GM18858 (cell line): ENCODE results near the gene NAT9.

ENCODE experiments used
- ATAC-seq: cut with Tn5 transposase; IDR thresholded peaks from one replicate; pipeline ENCODE4 v1.9.1; 2021; ENCODE audit not compliant: unreplicated experiment

NAT9 gene

GRCh38 chr17:74731347-74731605 is 44.9 kb downstream of the NAT9 start:
- ATAC-seq = no peak

GRCh38 chr17:74730491-74731346 is 45.4 kb downstream of the NAT9 start:
- ATAC-seq = no peak

GRCh38 chr17:74729866-74730265 is 46.3 kb downstream of the NAT9 start:
- ATAC-seq = no peak

GRCh38 chr17:74729368-74729767 is 46.8 kb downstream of the NAT9 start:
- no peak for ATAC-seq

GRCh38 chr17:74728702-74729075 is 47.5 kb downstream of the NAT9 start:
- ATAC-seq = no peak

- ATAC-seq = no peak
Measured at GRCh38 chr17:74728033-74728701, 48.0 kb downstream of the NAT9 start.

- ATAC-seq = no peak
Measured at GRCh38 chr17:74725111-74725510, 51.0 kb downstream of the NAT9 start.

- no peak for ATAC-seq
Measured at GRCh38 chr17:74723891-74724290, 52.3 kb downstream of the NAT9 start.

- ATAC-seq = no peak
Measured at GRCh38 chr17:74722782-74723181, 53.4 kb downstream of the NAT9 start.
